ENCODE data around the gene IPO4. TPM values are rescaled to one million over a fixed set of nuclear protein-coding genes. Genes with fewer than 3 reads are reported as not detected.

Gene IPO4
- total and polyA plus RNA-seq, 2 of the 4 experiments (the other 2 are of a cell fraction), result 37.6 to 39.4 TPM

- Histone ChIP-seq H4K5ac (ENCODE audit: low read depth, low read length) (no peak overlapping the region), H2AK5ac (ENCODE audit: low read depth, low read length) (no peak overlapping the region), H3K4me3 (ENCODE audit: insufficient read depth, low read depth, low read length) (no peak overlapping the region), H2BK20ac (ENCODE audit: low read depth, low read length) (no peak overlapping the region), H4K8ac (ENCODE audit: low read depth in 2 of 2, low read length in 2 of 2) (no peak overlapping the region), H4K20me1 (ENCODE audit: insufficient read depth, low read length) (no peaks in the 10 kb centered on the region), H2BK15ac (ENCODE audit: low read depth, low read length) (no peak overlapping the region), H3K9me1 (ENCODE audit: insufficient read depth, low read length) (no peaks in the 10 kb centered on the region; the same call in 1 of the 2 replicates), H3K18ac (ENCODE audit: low read depth, low read length) (no peak overlapping the region), H3K9me3 (ENCODE audit: control insufficient read depth, insufficient read depth, low read length) (no peaks in the 10 kb centered on the region), H3K27me3 (ENCODE audit: control insufficient read depth, insufficient read depth, low read length) (no peaks in the 10 kb centered on the region), H4K91ac (ENCODE audit: insufficient read depth, low read depth, low read length) (no peak overlapping the region), H3K79me1 (ENCODE audit: low read depth in 1 of 2, low read length in 2 of 2) (peaks cover 0 to 18% of the 10 kb centered on the region in 2 experiments; a peak in 3 of 4 replicates), H2AFZ (replicated peaks; ENCODE audit: low read length, poor library complexity) (peak overlapping the region; percentile 1), H2BK120ac (ENCODE audit: low read depth, low read length) (no peak overlapping the region), H3K23ac (ENCODE audit: low read depth, low read length) (no peak overlapping the region), H2AK9ac (replicated peaks; ENCODE audit: low read depth, low read length, poor library complexity) (peak overlapping the region; percentile 28), H3K14ac (replicated peaks; ENCODE audit: low read depth, low read length) (no peak overlapping the region), H3K4ac (ENCODE audit: low read depth, low read length) (no peak overlapping the region), H3K4me2 (ENCODE audit: low read depth, low read length) (no peak overlapping the region), H3K27ac (ENCODE audit: insufficient read depth, low read length) (no peak overlapping the region), H3K9ac (ENCODE audit: low read depth, low read length) (no peak overlapping the region), H3K56ac (ENCODE audit: extremely low read depth, insufficient read depth, low read length) (no peak overlapping the region), H3K36me3 (ENCODE audit: control insufficient read depth, insufficient read depth, low read length) (peaks cover 86% of the 10 kb centered on the region), H2BK5ac (ENCODE audit: low read depth, low read length, poor library complexity, severe bottlenecking) (no peak overlapping the region), H3K4me1 (ENCODE audit: control insufficient read depth, insufficient read depth, low read length) (peaks cover 2% of the 10 kb centered on the region; the same call in 1 of the 2 replicates)
- DNase-seq (no peak), ATAC-seq (ENCODE audit: low read depth) (no peak)
- in situ Hi-C loops (cut with MboI; ENCODE audit: low sequenced_read_pairs), result no loop called here
- TF ChIP-seq CTCF (conservative IDR thresholded peaks at IDR 0.05; ENCODE audit: low read depth, low read length), result no peak
- no peak for TF ChIP-seq RCOR1 (IDR thresholded peaks at IDR 0.05; ENCODE audit: insufficient replicate concordance, low read length)
- TF ChIP-seq POLR2A (IDR thresholded peaks at IDR 0.05; ENCODE audit: low read depth, low read length), result no peak
- no peak for TF ChIP-seq MAFK (IDR thresholded peaks at IDR 0.05; ENCODE audit: low read depth, low read length)
- no peak for TF ChIP-seq CHD1 (IDR thresholded peaks at IDR 0.05; ENCODE audit: low read depth, low read length)
- TF ChIP-seq MXI1 (IDR thresholded peaks at IDR 0.05; ENCODE audit: borderline replicate concordance, low read depth, low read length), result no peak
- TF ChIP-seq MAZ (IDR thresholded peaks at IDR 0.05; ENCODE audit: borderline replicate concordance, low read depth, low read length), result no peak
- TF ChIP-seq BHLHE40 (IDR thresholded peaks at IDR 0.05; ENCODE audit: low read depth, low read length), result no peak
- no peak for TF ChIP-seq FOS (IDR thresholded peaks at IDR 0.05; ENCODE audit: low read depth, low read length)
- TF ChIP-seq NFE2L2 (IDR thresholded peaks at IDR 0.05; ENCODE audit: low read depth, low read length), result no peak
- no peak for TF ChIP-seq USF2 (IDR thresholded peaks at IDR 0.05; ENCODE audit: low read depth, low read length)
- no peak for TF ChIP-seq RFX5 (IDR thresholded peaks at IDR 0.05; ENCODE audit: low read depth, low read length)
- dilution Hi-C loops (cut with HindIII; ENCODE audit: low sequenced_read_pairs, unreplicated experiment), result no loop called here
- 99% methylated on average over 7 of the region's 19 CpGs; no CpG with 5 or more reads in 1 of the 2 experiments for WGBS, 2 experiments (ENCODE audit: extremely low coverage in 2 of 2, insufficient read length in 1 of 2)
- POLR2A ChIA-PET (ENCODE audit: unreplicated experiment), result no interaction called here
- BruUV-seq (replicated peaks), result no TSS peak
- intact Hi-C loops (cut with micrococcal nuclease), result no loop called here
- CTCF ChIA-PET, result no interaction called here
Observed at GRCh38 chr14:24181371-24182077, 7.1 kb downstream of the IPO4 start.
